Heart left ventricle (tissue), 16 donors: ENCODE measurements around the gene KRT77. TPM values are rescaled to one million over a fixed set of nuclear protein-coding genes. Genes with fewer than 3 reads are reported as not detected.

ENCODE experiments used
- ATAC-seq, 4 donors: fragments of 200-7000 bp; cut with Tn5 transposase; one replicate each; pipeline ENCODE4 v1.9.1; 2020 to 2022; ENCODE audit warnings: moderate library complexity in 4 of 4, mild to moderate bottlenecking in 3 of 4, moderate number of reproducible peaks in 1 of 4
- DNase-seq, 5 donors: peaks; one replicate each; pipeline ENCODE4 v3.0.0-alpha.2; 2020
- H3K27ac ChIP-seq, 12 donors: fragments of 200-600 bp; sonication (generic) in 4 of 12; one replicate each; pipeline versions ENCODE4 v1.5.0 to v1.8.0; 2016 to 2022; ENCODE audit warnings: mild to moderate bottlenecking in 2 of 12
- H3K27me3 ChIP-seq, 9 donors: fragments of 200-600 bp; sonication (generic) in 2 of 9; one replicate each; pipeline versions ENCODE4 v1.5.1 to v1.8.0; 2016 to 2022; ENCODE audit warnings: mild to moderate bottlenecking in 3 of 9
- H3K36me3 ChIP-seq, 9 donors: fragments of 200-600 bp; sonication (generic) in 2 of 9; one replicate each; pipeline versions ENCODE4 v1.5.0 to v1.8.0; 2018 to 2022; ENCODE audit warnings: mild to moderate bottlenecking in 2 of 9
- H3K4me1 ChIP-seq, 12 donors: fragments of 200-600 bp; sonication (generic) in 4 of 12; one replicate each; pipeline versions ENCODE4 v1.5.0 to v1.8.0; 2016 to 2022; ENCODE audit warnings: mild to moderate bottlenecking in 3 of 12
- H3K4me3 ChIP-seq, 12 donors: fragments of 200-600 bp; sonication (generic) in 4 of 12; one replicate each; pipeline versions ENCODE4 v1.5.0 to v1.8.0; 2017 to 2022; ENCODE audit warnings: mild to moderate bottlenecking in 9 of 12, moderate library complexity in 4 of 12
- H3K9me3 ChIP-seq, 12 donors: fragments of 200-600 bp; sonication (generic) in 4 of 12; one replicate each; pipeline versions ENCODE4 v1.5.0 to v1.8.0; 2016 to 2022; ENCODE audit warnings: mild to moderate bottlenecking in 1 of 12
- CTCF ChIP-seq, 12 donors: fragments of 200-600 bp; sonication (generic) in 4 of 12; IDR thresholded peaks; one replicate each; pipeline versions ENCODE4 v1.5.0 to v1.8.0; 2018 to 2022; ENCODE audit warnings: antibody characterized with exemption in 12 of 12, mild to moderate bottlenecking in 5 of 12
- POLR2A ChIP-seq, 2 donors: fragments of 450-650 bp; IDR thresholded peaks; one replicate each; pipeline ENCODE4 v1.6.1; 2017; ENCODE audit warnings: antibody characterized with exemption in 2 of 2, mild to moderate bottlenecking in 2 of 2, moderate library complexity in 2 of 2
- WGBS, 4 donors: extraction: QIAGEN DNeasy Blood & Tissue Kit in 2 of 4; methylation state at CpG; one replicate each; pipeline versions ENCODE4 v1.1.5 to v1.1.7; 2013 to 2018; 5-methylcytosine and 5-hydroxymethylcytosine counted together
- intact Hi-C, 10 donors: fragments of 100-400 bp; cut with DNase I; formaldehyde crosslinking; loops; one replicate each; pipeline versions ENCODE4 v1.11.1 to v1.14.2; 2022
- polyA plus RNA-seq, 2 donors: library from polyadenylated mRNA; stranded (reverse); fragments of 200-250 nt; gene quantifications; one replicate each; pipeline ENCODE4 v1.2.3, GENCODE V29; 2013
- total RNA-seq, 9 donors: library from RNA; depleted of rRNA in 2 of 9; stranded (reverse); fragments of >200 nt in 2 of 9; fragmentation: NEBNext Ultra II Directional in 3 of 9; extraction: Animal tissue kit (Norgen Biotek cat#: 25700) in 3 of 9; gene quantifications; one replicate each; pipeline versions ENCODE4 v1.1.0 to v1.2.4, GENCODE V29; 2016 to 2023
- donor health status: ischemic (EF 13 %, LVEDD 7.1; RV severe dilation, severe dysfunction).
- donor health status: healthy with polysubstance abuse.
- donor health status: DM: no; HTN: yes; CAD: no.
- donor health status: DM: no; HTN: no; CAD: no.
- donor health status: ischemic (EF 25% LVEDD 6.9; RV normal size, moderate dysfunction).
- donor health status: ischemic (EF 25% LVEDD 5.7; RV mildly dilated, moderate dysfunction).
- donor health status: healthy.
- donor health status: DM: yes; HTN: yes; CAD: no.
- donor health status: ischemic (EF 35%, LVEDD 5.7; RV mildly dilated, moderate dysfunction).
- donor health status: nonischemic (EF 11% LVEDD 7.7; RV severe dilation, severe dysfunction).
- donor health status: DM: yes; HTN: yes; CAD: no.
- donor health status: PGD.
- donor health status: ischemic (EF 29% LVEDD 5.4; RV normal size, mild dysfunction).
- donor health status: nonischemic (EF 23%, LVEDD 6.1; RV moderate dilation, normal function).

Gene KRT77
- total and polyA plus RNA-seq, 11 donors, result not detected

GRCh38 chr12:52645982-52646381 lies 57.3 kb downstream of the KRT77 start:
- Histone ChIP-seq H3K4me1 (no peaks in the 10 kb centered on the region), H3K27me3 (peaks cover 0 to 17% (median 0%) of the 10 kb centered on the region in 9 donors), H3K4me3 (no peak overlapping the region), H3K36me3 (no peaks in the 10 kb centered on the region), H3K27ac (peak overlapping the region in 1 of 12 donors; percentile 44), H3K9me3 (no peaks in the 10 kb centered on the region)
- TF ChIP-seq POLR2A (IDR thresholded peaks at IDR 0.05), result no peak
- TF ChIP-seq CTCF (IDR thresholded peaks at IDR 0.05), result no peak
- ATAC-seq, result no peak
- DNase-seq, result no peak
- WGBS, 4 donors, result 63 to 75% (median 69%) methylated on average over 4 of the region's 4 CpGs
- intact Hi-C loops, result no loop called here

GRCh38 chr12:52645120-52645761 lies 58.1 kb downstream of the KRT77 start:
- intact Hi-C loops, result no loop called here
- H3K4me3 ChIP-seq, result no peak overlapping the region
- ATAC-seq (peak in 1 of 4 donors; percentile 30), DNase-seq (no peak)
- no peaks in the 10 kb centered on the region for H3K9me3 ChIP-seq
- TF ChIP-seq CTCF (IDR thresholded peaks at IDR 0.05), result no peak
- no peak for TF ChIP-seq POLR2A (IDR thresholded peaks at IDR 0.05)
- WGBS, 4 donors, result 71 to 80% (median 75%) methylated on average over 7 of the region's 7 CpGs
- peak overlapping the region in 1 of 12 donors; percentile 48 for H3K27ac ChIP-seq
- no peaks in the 10 kb centered on the region for H3K36me3 ChIP-seq
- peaks cover 0 to 17% (median 0%) of the 10 kb centered on the region in 9 donors for H3K27me3 ChIP-seq
- no peaks in the 10 kb centered on the region for H3K4me1 ChIP-seq

- WGBS, 4 donors, result 72 to 90% (median 87%) methylated on average over 6 of the region's 6 CpGs
- H3K36me3 ChIP-seq, result no peaks in the 10 kb centered on the region
These were observed 59.3 kb downstream of the KRT77 start for GRCh38 chr12:52644078-52644415.

More at GRCh38 chr12:52644078-52644415, 59.3 kb downstream of the KRT77 start:
- ATAC-seq, result no peak
- Histone ChIP-seq H3K4me3 (no peak overlapping the region), H3K27ac (no peak overlapping the region), H3K4me1 (no peaks in the 10 kb centered on the region), H3K27me3 (peaks cover 0 to 22% (median 0%) of the 10 kb centered on the region in 9 donors), H3K9me3 (no peaks in the 10 kb centered on the region)
- TF ChIP-seq CTCF (IDR thresholded peaks at IDR 0.05) (no peak), POLR2A (IDR thresholded peaks at IDR 0.05) (no peak)
- intact Hi-C loops, result no loop called here
- DNase-seq, result no peak
